ENCODE results near the gene SRBD1.

- TF ChIP-seq CTCF (IDR thresholded peaks at IDR 0.05) (no peak), SREBF2 (IDR thresholded peaks at IDR 0.05) (no peak), E2F6 (IDR thresholded peaks at IDR 0.05; ENCODE audit: borderline replicate concordance, low read depth) (no peak), TP53 (CRISPR knock-in tag; IDR thresholded peaks at IDR 0.05) (no peak), BHLHE40 (IDR thresholded peaks at IDR 0.05; ENCODE audit: low read depth, low read length) (no peak), EP300 (IDR thresholded peaks at IDR 0.05) (no peak), CEBPB (IDR thresholded peaks at IDR 0.05) (no peak), NR3C1 (IDR thresholded peaks at IDR 0.05) (no peak)
These were observed 256.3 kb downstream of the SRBD1 start for GRCh38 chr2:45354776-45355175.
